BLaER1 treated with 17β-estradiol and CSF1 and Interleukin-3, amounts not matched to agents 10 nM and 100 nM (cell line): Measurements from ENCODE around the gene CALML4.
A peak's percentile ranks its signal among the peaks of the same experiment; 100 is the strongest.
"Not testable (repeated sequence)": the region's sequence is repeated elsewhere in the genome, so short reads cannot be mapped to it uniquely, and the experiment has no call there.

ENCODE experiments used
- H3K27ac ChIP-seq, 11 experiments: shearing (Covaris generic); formaldehyde crosslinking; 2 replicates each; pipeline ENCODE4 v1.8.1; 2022
- H3K27me3 ChIP-seq, 11 experiments: shearing (Covaris generic); formaldehyde crosslinking; 2 replicates each; pipeline ENCODE4 v1.8.1; 2022
- H3K36me3 ChIP-seq, 11 experiments: shearing (Covaris generic); formaldehyde crosslinking; 2 replicates each; pipeline ENCODE4 v1.8.1; 2022
- H3K4me1 ChIP-seq, 10 experiments: shearing (Covaris generic); formaldehyde crosslinking; 2 replicates each; pipeline ENCODE4 v1.8.1; 2022
- H3K4me2 ChIP-seq, 11 experiments: shearing (Covaris generic); formaldehyde crosslinking; 2 replicates each; pipeline ENCODE4 v1.8.1; 2022
- H3K4me3 ChIP-seq, 10 experiments: shearing (Covaris generic); formaldehyde crosslinking; 2 replicates each; pipeline ENCODE4 v1.8.1; 2022
- H3K9ac ChIP-seq, 11 experiments: shearing (Covaris generic); formaldehyde crosslinking; 2 replicates each; pipeline ENCODE4 v1.8.1; 2022
- H3K9me3 ChIP-seq, 11 experiments: shearing (Covaris generic); formaldehyde crosslinking; replicated peaks in 1 of 11; 2 replicates each; pipeline ENCODE4 v1.8.1; 2022
- H4K20me1 ChIP-seq, 11 experiments: shearing (Covaris generic); formaldehyde crosslinking; 2 replicates each; pipeline ENCODE4 v1.8.1; 2022
- Cebpa-rat ChIP-seq, 11 experiments: shearing (Covaris generic); IDR thresholded peaks; 2 replicates each; pipeline ENCODE4 v1.8.1; 2022

Gene CALML4

GRCh38 chr15:68207176-68207935 lies 2.2 kb upstream of the CALML4 start:
- no peak for TF ChIP-seq Cebpa-rat (IDR thresholded peaks at IDR 0.05)

GRCh38 chr15:68206711-68207151 lies 1.6 kb upstream of the CALML4 start:
- Histone ChIP-seq H3K9ac (peak overlapping the region; percentile 34 to 83 (median 79); a peak in 15 of 22 replicates), H3K9me3 (no peaks in the 10 kb centered on the region), H3K27me3 (no peaks in the 10 kb centered on the region), H4K20me1 (peaks cover 0 to 26% (median 11%) of the 10 kb centered on the region in 11 experiments; a peak in 17 of 22 replicates), H3K4me1 (peaks cover 90 to 100% (median 99%) of the 10 kb centered on the region in 10 experiments), H3K36me3 (peaks cover 0 to 20% (median 6%) of the 10 kb centered on the region in 11 experiments; a peak in 10 of 22 replicates), H3K4me2 (peak overlapping the region; percentile 94 to 100 (median 97)), H3K27ac (peak overlapping the region; percentile 79 to 91 (median 87); a peak in 21 of 22 replicates), H3K4me3 (peak overlapping the region in 2 of 10 experiments; percentile 55 to 60; a peak in 1 of 20 replicates)
- TF ChIP-seq Cebpa-rat (IDR thresholded peaks at IDR 0.05), result no peak

More at GRCh38 chr15:68207176-68207935, 2.2 kb upstream of the CALML4 start:
- Histone ChIP-seq H3K9me3 (no peaks in the 10 kb centered on the region), H3K27ac (peak overlapping the region; percentile 79 to 91 (median 87); a peak in 21 of 22 replicates), H3K4me2 (peak overlapping the region; percentile 94 to 100 (median 97)), H3K27me3 (no peaks in the 10 kb centered on the region), H3K4me1 (peaks cover 84 to 98% (median 96%) of the 10 kb centered on the region in 10 experiments), H4K20me1 (peaks cover 0 to 32% (median 14%) of the 10 kb centered on the region in 11 experiments; a peak in 16 of 22 replicates), H3K9ac (peak overlapping the region; percentile 34 to 83 (median 79); a peak in 13 of 22 replicates), H3K36me3 (peaks cover 0 to 26% (median 9%) of the 10 kb centered on the region in 11 experiments; a peak in 10 of 22 replicates), H3K4me3 (no peak overlapping the region; a peak in 3 of 20 replicates)

GRCh38 chr15:68205954-68206539 lies 915 bp upstream of the CALML4 start:
- Histone ChIP-seq H4K20me1 (peaks cover 0 to 26% (median 14%) of the 10 kb centered on the region in 11 experiments; a peak in 15 of 22 replicates), H3K9me3 (no peaks in the 10 kb centered on the region), H3K27ac (peak overlapping the region; percentile 79 to 91 (median 87)), H3K9ac (peak overlapping the region; percentile 69 to 86 (median 79)), H3K36me3 (peaks cover 0 to 13% (median 0%) of the 10 kb centered on the region in 11 experiments; a peak in 6 of 22 replicates), H3K4me3 (peak overlapping the region; percentile 55 to 72 (median 60)), H3K4me2 (peak overlapping the region; percentile 94 to 100 (median 97)), H3K27me3 (no peaks in the 10 kb centered on the region), H3K4me1 (peaks cover 95 to 100% (median 100%) of the 10 kb centered on the region in 10 experiments)
- no peak for TF ChIP-seq Cebpa-rat (IDR thresholded peaks at IDR 0.05)

- Histone ChIP-seq H3K36me3 (peaks cover 0 to 12% (median 0%) of the 10 kb centered on the region in 11 experiments; a peak in 5 of 22 replicates), H3K27me3 (no peaks in the 10 kb centered on the region), H3K9me3 (no peaks in the 10 kb centered on the region), H3K4me3 (peak overlapping the region; percentile 55 to 72 (median 60)), H3K9ac (peak overlapping the region; percentile 69 to 86 (median 79)), H3K27ac (peak overlapping the region; percentile 79 to 91 (median 87)), H3K4me2 (peak overlapping the region; percentile 94 to 100 (median 97)), H3K4me1 (peaks cover 96 to 100% (median 100%) of the 10 kb centered on the region in 10 experiments), H4K20me1 (peaks cover 0 to 28% (median 18%) of the 10 kb centered on the region in 11 experiments; a peak in 15 of 22 replicates)
- TF ChIP-seq Cebpa-rat (IDR thresholded peaks at IDR 0.05), result no peak
Measured at GRCh38 chr15:68205558-68205944, 419 bp upstream of the CALML4 start.

- Histone ChIP-seq H3K9me3 (no peaks in the 10 kb centered on the region), H3K4me2 (peak overlapping the region; percentile 94 to 100 (median 97)), H3K9ac (peak overlapping the region; percentile 69 to 86 (median 79)), H3K27ac (peak overlapping the region; percentile 79 to 91 (median 87); a peak in 19 of 22 replicates), H4K20me1 (peaks cover 0 to 30% (median 24%) of the 10 kb centered on the region in 11 experiments; a peak in 15 of 22 replicates), H3K4me1 (peaks cover 96 to 100% (median 100%) of the 10 kb centered on the region in 10 experiments), H3K27me3 (no peaks in the 10 kb centered on the region), H3K4me3 (peak overlapping the region; percentile 55 to 72 (median 60)), H3K36me3 (peaks cover 0 to 12% (median 2%) of the 10 kb centered on the region in 11 experiments; a peak in 7 of 22 replicates)
- TF ChIP-seq Cebpa-rat (IDR thresholded peaks at IDR 0.05), result no peak
Measured at GRCh38 chr15:68204361-68204760, 771 bp downstream of the CALML4 start.

GRCh38 chr15:68203956-68204355 lies 1.2 kb downstream of the CALML4 start:
- peak overlapping the region in 10 of 11 experiments; percentile 75 to 86 (median 79); a peak in 16 of 22 replicates for H3K9ac ChIP-seq
- no peaks in the 10 kb centered on the region for H3K9me3 ChIP-seq
- peak overlapping the region; percentile 55 to 72 (median 60) for H3K4me3 ChIP-seq
- H3K27me3 ChIP-seq, result no peaks in the 10 kb centered on the region
- TF ChIP-seq Cebpa-rat (IDR thresholded peaks at IDR 0.05), result no peak
- peaks cover 94 to 100% (median 98%) of the 10 kb centered on the region in 10 experiments for H3K4me1 ChIP-seq
- H3K36me3 ChIP-seq, result peaks cover 0 to 12% (median 4%) of the 10 kb centered on the region in 11 experiments; a peak in 7 of 22 replicates
- H3K4me2 ChIP-seq, result peak overlapping the region; percentile 94 to 100 (median 97)
- H4K20me1 ChIP-seq, result peaks cover 0 to 34% (median 28%) of the 10 kb centered on the region in 11 experiments; a peak in 15 of 22 replicates
- peak overlapping the region; percentile 79 to 91 (median 87); a peak in 17 of 22 replicates for H3K27ac ChIP-seq

- H3K4me2 ChIP-seq, result peak overlapping the region; percentile 94 to 100 (median 97)
- no peaks in the 10 kb centered on the region for H3K9me3 ChIP-seq
- H3K36me3 ChIP-seq, result peaks cover 0 to 12% (median 4%) of the 10 kb centered on the region in 11 experiments; a peak in 7 of 22 replicates
- no peak for TF ChIP-seq Cebpa-rat (IDR thresholded peaks at IDR 0.05)
- peak overlapping the region in 8 of 11 experiments; percentile 79 to 90 (median 86); a peak in 6 of 22 replicates for H3K27ac ChIP-seq
- H3K27me3 ChIP-seq, result no peaks in the 10 kb centered on the region
- H4K20me1 ChIP-seq, result peaks cover 0 to 39% (median 31%) of the 10 kb centered on the region in 11 experiments; a peak in 15 of 22 replicates
- peak overlapping the region in 9 of 11 experiments; percentile 26 to 86 (median 79); a peak in 13 of 22 replicates for H3K9ac ChIP-seq
- peak overlapping the region; percentile 55 to 72 (median 60); a peak in 12 of 20 replicates for H3K4me3 ChIP-seq
- H3K4me1 ChIP-seq, result peaks cover 90 to 100% (median 94%) of the 10 kb centered on the region in 10 experiments
Measured at GRCh38 chr15:68203486-68203885, 1.6 kb downstream of the CALML4 start.

GRCh38 chr15:68202994-68203393 lies 2.1 kb downstream of the CALML4 start:
- Histone ChIP-seq H3K9ac (peak overlapping the region in 2 of 11 experiments; percentile 79 to 86; a peak in 2 of 22 replicates), H3K4me3 (peak overlapping the region in 3 of 10 experiments; percentile 59 to 69 (median 61); a peak in 5 of 20 replicates), H3K4me2 (peak overlapping the region; percentile 94 to 100 (median 97); a peak in 21 of 22 replicates), H4K20me1 (peaks cover 0 to 44% (median 35%) of the 10 kb centered on the region in 11 experiments; a peak in 15 of 22 replicates), H3K36me3 (peaks cover 3 to 17% (median 9%) of the 10 kb centered on the region in 11 experiments; a peak in 19 of 22 replicates), H3K4me1 (peaks cover 85 to 100% (median 90%) of the 10 kb centered on the region in 10 experiments)
- not testable (repeated sequence) for H3K9me3 ChIP-seq, H3K27me3 ChIP-seq, H3K27ac ChIP-seq
